Measurements from ENCODE around the gene POLR1B.
"Not testable (repeated sequence)": the region's sequence is repeated elsewhere in the genome, so short reads cannot be mapped to it uniquely, and the experiment has no call there.

Gene POLR1B, protein sequence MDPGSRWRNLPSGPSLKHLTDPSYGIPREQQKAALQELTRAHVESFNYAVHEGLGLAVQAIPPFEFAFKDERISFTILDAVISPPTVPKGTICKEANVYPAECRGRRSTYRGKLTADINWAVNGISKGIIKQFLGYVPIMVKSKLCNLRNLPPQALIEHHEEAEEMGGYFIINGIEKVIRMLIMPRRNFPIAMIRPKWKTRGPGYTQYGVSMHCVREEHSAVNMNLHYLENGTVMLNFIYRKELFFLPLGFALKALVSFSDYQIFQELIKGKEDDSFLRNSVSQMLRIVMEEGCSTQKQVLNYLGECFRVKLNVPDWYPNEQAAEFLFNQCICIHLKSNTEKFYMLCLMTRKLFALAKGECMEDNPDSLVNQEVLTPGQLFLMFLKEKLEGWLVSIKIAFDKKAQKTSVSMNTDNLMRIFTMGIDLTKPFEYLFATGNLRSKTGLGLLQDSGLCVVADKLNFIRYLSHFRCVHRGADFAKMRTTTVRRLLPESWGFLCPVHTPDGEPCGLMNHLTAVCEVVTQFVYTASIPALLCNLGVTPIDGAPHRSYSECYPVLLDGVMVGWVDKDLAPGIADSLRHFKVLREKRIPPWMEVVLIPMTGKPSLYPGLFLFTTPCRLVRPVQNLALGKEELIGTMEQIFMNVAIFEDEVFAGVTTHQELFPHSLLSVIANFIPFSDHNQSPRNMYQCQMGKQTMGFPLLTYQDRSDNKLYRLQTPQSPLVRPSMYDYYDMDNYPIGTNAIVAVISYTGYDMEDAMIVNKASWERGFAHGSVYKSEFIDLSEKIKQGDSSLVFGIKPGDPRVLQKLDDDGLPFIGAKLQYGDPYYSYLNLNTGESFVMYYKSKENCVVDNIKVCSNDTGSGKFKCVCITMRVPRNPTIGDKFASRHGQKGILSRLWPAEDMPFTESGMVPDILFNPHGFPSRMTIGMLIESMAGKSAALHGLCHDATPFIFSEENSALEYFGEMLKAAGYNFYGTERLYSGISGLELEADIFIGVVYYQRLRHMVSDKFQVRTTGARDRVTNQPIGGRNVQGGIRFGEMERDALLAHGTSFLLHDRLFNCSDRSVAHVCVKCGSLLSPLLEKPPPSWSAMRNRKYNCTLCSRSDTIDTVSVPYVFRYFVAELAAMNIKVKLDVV

DNA sequence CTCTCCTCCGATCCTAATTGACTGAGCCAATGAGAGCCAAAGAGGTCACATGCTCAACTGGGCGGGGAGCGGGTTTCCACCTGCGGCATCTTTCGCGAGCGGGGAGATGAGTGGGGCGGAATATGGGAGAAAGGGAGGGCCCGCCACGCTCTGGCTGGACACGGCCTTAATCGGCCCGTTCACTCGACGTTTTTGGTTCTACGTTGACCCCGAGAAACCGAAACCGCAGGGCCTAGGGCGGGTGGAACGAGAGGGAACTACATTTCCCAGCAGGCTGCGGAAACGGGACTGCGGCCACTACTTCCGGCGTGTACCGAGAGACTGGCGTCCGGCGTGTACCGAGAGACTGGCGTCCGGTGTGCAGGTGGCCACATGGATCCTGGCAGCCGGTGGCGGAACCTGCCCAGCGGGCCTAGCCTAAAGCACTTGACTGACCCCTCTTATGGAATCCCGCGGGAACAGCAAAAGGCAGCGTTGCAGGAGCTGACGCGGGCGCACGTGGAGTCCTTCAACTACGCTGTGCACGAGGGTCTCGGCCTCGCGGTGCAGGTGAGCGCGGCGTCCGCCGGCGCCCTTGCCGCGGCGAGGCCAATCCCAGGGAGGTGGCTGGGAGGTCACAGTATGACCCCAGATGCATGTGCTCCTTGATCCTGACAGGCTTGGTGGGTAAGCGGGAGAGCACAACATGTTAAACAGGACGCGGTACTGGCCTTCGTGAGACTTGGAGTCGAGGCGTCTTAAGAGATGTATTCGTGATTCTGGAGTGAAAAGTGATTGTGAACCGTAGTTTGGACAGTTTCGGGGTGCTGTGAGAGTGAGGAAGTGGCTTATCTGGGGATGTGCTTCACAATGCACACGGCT lies at the start of gene POLR1B:
Gene POLR1B (plus strand): TSS at position 343 of the 861 bp plus-strand sequence. CDS start 30 bp downstream, at position 373.
- peak; percentile 53 to 87 (median 72) for DNase-seq

DNA sequence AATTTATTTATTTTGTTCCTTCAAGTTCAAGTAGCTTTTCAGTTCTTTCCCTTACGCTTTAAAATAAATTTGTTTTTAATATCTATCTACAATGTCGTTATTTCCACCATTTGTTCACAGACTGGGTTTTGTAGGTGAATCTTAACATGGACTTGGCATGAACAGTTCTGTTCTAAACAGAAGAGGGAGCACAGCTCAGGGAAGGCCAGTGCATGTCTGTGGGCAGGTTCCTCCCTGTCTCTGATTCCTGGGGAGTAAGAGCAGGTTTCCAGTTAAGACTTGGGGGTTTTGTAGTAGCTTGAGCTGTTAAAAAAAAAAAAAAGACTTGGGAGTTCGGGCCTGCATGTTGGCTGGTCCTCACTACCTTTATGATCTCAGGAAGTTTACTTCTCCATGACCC lies 49.2 kb upstream of the POLR1B start:
- DNase-seq, result no peak

DNA sequence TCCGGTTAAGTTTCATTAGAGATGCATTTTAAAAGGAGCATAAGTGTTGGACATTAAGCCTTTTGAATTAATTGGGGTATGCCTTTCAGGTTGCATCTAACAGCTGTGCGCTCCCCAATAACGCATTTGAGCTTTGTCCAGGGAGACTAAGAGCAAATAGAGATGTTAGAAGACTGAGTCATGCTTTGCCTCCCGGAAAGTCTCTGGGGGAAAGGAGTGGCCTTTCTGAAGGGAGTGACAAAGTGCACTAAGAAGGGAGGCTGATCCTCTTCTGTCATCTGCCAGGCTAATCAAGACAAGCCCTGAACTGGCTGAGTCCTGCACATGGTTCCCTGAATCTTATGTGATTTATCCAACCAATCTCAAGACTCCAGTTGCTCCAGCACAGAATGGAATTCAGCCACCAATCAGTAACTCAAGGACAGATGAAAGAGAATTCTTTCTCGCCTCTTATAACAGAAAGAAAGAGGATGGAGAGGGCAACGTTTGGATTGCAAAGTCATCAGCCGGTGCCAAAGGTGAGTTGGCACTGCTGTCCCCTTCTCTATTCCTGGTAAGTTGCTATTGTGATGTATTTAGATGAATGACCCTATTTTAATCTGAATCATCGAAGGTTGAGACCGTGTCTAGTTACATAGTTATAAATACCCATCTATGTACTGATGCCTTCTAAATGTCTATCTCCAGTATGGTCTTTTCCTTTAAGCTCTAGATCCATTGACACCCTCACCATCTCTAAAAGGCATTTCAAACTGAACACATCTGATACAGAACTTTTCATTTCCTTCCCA lies 48.2 kb upstream of the POLR1B start:
- DNase-seq, result no peak

DNA sequence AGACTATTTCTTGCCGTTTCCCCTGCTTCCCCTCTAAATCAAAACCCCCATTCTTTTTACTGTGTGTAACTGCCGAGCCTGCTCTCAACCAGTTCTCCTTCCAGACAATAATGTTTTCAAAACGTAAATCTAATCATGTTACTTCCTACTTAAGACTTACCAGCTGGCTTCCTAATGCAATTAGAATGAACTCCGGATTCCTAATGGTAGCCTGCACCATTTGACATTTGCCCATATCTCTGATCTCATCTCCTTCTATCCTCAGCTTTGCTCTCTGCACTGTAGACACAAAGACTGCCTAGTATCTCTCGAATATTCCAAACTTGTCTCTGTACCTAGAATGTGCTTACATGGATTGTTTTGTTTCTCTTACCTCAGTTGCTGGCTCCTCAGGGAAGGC lies 47.4 kb upstream of the POLR1B start:
- DNase-seq, result no peak

DNA sequence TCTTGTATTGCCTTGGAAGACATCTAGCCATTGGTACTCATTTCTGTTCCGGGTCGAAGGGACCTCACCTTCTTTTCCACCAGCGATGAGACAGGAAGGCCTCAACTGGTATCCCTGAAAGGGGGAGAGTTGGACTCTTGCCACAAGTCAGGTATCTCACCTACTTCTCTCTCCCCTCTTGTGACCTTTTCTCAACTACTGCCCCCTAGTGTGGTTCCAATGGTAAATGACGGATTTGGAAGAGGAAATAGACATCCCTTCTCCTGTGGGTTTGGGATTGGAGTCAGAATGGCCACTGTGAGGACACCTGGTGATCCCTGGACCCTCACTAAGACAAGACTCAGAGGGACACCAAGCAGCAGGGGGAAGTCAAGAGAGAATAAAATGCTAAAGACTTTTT lies 46.4 kb upstream of the POLR1B start:
- not testable (repeated sequence) for DNase-seq

DNA sequence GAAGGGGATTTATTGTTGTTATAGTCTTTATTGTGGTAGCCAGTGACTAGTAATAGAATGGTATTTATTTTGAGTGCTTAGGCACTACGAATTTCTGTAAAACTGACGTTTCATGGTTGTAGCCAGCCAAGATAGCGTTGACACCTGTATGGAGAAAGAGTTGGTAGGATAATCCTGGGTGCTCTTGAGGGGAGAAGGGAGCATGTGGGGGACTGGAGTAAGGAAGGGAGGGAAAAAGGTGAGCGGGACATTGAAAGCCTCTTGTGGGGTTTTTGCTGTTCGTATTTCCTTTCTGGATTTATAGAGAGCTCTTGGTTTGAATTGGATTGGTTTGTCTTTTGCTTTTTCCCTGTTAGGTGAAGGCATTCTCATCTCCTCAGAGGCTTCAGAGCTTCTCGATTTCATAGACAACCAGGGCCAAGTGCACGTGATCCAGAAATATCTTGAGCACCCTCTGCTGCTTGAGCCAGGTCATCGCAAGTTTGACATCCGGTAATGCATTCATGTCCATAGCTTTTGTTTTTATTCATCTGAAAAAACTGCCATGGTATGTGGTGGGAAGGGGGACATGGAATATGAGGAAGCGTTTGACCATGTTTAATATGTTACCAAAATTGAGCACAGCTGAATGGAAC lies 41.3 kb upstream of the POLR1B start:
- DNase-seq, result peak; percentile 3 to 56 (median 16)

DNA sequence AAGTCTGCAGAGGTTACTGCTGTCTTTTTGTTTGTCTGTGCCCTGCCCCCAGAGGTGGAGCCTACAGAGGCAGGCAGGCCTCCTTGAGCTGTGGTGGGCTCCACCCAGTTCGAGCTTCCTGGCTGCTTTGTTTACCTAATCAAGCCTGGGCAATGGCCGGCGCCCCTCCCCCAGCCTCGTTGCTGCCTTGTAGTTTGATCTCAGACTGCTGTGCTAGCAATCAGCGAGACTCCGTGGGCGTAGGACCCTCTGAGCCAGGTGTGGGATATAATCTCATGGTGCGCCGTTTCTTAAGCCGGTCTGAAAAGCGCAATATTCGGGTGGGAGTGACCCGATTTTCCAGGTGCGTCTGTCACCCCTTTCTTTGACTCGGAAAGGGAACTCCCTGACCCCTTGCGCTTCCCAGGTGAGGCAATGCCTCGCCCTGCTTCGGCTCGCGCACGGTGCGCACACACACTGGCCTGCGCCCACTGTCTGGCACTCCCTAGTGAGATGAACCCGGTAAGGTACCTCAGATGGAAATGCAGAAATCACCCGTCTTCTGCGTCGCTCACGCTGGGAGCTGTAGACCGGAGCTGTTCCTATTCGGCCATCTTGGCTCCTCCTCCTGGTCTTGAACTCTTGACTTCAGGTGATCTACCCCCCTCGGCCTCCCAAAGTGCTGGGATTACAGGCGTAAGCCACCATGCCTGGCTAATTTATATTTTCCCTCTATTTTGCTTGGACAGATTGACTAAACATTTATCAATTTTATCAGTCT lies 32.8 kb upstream of the POLR1B start:
- DNase-seq, result not testable (repeated sequence)

DNA sequence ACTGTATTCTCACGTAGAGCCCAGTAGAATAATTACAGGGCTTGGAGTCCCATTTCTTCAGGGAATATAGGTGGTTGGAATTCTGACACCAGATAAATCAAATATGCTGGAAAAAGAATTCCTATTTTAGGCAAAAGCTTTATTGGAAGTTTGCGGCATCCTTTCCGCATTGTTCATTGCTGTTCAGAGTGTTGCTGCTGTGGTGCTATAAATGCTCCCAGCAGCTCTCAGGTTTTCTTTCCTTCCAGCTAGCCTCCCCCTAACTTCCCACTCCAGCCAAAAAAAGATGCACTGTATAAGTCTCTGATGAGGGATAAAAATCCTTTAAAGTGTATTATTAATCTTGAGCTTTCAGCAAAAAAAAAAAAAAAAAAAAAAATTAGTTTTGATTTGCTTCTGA lies 25.5 kb upstream of the POLR1B start:
- no peak for DNase-seq

DNA sequence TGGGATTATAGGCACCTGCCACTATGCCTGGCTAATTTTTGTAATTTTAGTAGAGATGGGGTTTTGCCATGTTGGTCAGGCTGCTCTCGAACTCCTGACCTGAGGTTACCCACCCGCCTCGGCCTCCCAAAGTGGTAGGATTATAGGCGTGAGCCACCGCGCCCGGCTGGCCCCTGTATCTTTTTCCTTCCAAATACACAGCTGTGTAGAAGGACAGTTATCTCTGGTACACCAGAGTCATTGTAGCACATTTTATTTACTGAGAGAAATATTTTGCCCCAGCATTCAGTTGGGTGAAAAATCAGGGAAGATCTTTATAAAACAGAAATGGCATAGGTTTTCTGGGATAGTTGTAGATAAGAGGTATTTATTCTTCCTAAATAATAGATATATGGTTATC lies 23.5 kb upstream of the POLR1B start:
- DNase-seq, result no peak

DNA sequence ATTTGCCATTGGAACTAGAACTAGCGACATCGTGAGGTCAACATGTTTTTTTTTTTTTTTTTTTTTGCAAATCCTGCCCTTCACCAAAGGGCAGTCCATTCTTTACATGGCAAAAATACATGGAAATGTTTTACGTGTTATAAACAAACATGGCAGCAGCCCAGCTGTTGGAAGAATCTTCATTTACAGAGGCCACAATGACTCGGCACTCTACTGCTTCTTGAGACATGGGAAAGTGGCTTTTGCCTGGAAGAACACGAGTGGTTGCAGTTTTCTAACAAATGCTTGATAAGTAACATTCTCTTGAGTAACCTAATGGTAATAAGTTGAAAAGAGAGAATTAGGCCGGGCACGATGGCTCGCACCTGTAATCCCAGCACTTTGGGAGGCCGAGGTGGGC lies 22.8 kb upstream of the POLR1B start:
- no peak for DNase-seq

DNA sequence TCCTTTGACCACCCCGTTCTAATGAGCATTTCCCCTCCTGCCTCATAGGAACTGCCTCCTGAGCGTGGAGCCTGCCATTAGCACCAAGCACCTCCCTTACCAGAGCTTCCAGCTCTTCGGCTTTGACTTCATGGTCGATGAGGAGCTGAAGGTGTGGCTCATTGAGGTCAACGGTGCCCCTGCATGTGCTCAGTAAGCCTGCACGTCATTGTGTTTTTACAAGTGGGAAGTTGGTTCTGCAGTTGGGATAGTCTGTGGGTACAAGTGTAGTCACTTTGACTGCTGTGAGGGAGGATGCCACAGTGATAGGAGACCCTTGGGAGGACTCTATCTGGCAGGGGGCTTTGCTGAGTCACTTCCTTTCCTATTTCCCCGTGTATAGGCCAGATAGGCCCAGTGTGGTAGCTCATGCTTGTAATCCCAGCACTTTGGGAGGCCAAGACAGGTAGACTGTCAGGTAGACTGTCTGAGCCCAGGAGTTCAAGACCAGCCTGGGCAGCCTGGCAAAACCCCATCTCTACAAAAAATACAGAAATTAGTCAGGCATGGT lies 22.0 kb upstream of the POLR1B start:
- no peak for DNase-seq

DNA sequence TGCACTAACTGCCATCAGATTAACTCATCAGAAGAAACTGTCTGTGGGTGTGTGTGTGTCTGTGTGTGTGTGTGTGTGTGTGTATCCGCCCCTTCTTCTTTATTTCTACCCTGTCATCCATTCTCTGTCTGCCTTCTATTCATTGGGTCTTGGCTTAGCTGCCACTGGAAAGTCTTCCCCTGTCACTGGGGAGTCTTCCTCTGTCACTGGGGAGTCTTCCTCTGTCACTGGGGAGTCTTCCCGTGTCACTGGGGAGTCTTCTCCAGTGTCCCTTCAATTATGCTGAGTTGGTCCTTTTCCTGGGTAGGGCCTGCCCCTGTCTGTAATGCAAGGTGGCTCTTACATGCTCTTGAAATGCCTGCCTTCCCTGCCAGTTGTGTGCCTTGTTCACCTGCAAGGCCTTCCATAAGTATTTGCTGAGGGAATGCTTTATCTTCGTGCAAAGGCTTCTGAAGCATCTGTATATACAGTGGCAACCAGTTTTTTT lies 18.9 kb upstream of the POLR1B start:
- no peak for DNase-seq

DNA sequence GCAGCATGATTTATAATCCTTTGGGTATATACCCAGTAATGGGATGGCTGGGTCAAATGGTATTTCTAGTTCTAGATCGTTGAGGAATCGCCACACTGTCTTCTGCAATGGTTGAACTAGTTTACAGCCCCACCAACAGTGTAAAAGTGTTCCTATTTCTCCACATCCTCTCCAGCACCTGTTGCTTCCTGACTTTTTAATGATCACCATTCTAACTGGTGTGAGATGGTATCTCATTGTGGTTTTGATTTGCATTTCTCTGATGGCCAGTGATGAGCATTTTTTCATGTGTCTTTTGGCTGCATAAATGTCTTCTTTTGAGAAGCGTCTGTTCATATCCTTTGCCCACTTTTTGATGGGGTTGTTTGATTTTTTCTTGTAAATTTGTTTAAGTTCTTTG lies 18.0 kb upstream of the POLR1B start:
- DNase-seq, result not testable (repeated sequence)

DNA sequence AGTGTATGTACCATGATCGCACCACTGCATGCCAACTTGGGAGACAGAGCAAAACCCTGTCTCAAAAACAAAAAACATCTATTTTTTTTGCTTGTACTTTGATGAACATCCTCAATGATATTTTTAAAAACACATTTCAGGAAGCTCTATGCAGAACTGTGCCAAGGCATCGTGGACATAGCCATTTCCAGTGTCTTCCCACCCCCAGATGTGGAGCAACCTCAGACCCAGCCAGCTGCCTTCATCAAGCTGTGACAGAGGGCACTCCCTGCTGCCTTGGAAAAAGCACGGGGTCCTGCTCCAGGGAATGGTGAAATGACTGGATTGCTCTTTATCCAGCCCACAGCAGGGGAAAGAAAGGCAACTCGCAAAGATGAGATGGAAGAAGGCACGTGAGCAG lies 13.7 kb upstream of the POLR1B start:
- no peak for DNase-seq

DNA sequence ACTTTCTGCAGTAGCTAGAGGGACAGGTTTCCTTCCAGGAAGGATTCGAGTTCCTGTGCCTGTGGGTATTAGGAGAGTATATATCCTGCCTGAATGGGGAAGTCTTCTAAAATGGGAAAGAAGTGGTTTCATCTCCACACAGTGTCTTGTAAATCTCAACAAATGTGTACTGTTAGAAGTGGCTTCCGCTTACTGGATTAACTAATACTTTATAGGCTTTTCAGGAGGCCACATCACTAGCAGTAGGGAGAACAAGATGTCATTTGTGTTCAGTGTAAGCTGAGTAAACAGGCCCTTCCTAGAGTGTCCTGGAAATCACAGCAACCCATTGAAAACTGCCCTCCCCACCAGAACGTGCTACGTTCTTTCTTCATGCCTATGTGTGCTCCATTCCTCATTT lies 12.5 kb upstream of the POLR1B start:
- no peak for DNase-seq

DNA sequence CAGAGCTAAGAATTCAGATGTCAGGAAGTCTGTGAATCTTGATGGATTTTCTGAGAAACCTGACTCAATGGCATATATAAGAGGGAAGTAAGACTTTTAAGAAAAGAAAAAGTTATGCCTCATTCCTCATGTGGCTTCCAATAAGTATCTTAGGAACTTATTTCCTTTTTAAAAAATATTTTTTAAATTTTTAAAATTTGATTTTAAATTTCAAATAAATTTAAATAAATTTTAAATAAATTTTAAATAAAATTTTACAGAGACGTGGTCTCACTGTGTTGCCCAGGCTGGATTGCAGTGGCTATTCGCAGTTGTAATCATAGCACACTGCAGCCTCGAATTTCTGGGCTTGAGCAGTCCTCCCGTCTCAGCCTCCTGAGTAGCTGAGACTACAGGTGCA lies 11.5 kb upstream of the POLR1B start:
- DNase-seq, result no peak

DNA sequence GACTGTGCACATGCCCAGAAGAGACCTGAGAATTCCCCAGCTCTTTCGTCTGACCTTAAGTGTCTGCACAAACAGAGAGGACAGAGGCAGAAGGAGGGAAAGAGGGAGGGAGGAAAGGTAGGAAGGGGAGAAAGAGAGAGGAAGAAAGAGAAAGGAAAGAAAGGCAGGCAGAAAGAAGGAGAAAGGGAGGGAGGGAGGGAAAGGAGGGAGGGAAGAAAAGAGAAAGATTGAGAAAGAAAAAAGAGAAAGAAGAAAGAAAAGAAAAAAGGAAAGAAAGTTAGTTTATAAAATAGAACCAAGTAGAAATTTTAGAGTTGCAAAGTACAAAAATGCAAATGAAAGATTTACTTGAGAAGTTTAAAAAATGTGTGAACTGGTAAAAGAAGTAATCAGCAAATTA lies 7.4 kb upstream of the POLR1B start:
- no peak for DNase-seq

DNA sequence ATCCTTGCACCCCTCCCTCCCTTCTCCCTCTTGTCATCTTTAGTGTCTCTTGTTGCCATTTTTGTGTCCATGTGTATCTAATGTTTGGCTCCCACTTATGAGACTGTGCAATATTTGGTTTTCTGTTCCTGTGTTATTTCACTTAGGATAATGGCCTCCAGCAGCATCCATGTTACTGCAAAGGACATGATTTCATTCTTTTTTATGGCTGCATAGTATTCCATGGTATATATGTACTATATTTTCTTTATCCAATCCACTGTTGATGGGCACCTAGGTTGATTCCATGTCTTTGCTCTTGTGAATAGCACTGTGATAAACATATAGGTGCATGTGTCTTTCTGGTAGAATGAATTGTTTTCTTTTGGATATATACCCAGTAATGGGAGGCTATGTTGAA lies 5.6 kb upstream of the POLR1B start:
- DNase-seq, result not testable (repeated sequence)

DNA sequence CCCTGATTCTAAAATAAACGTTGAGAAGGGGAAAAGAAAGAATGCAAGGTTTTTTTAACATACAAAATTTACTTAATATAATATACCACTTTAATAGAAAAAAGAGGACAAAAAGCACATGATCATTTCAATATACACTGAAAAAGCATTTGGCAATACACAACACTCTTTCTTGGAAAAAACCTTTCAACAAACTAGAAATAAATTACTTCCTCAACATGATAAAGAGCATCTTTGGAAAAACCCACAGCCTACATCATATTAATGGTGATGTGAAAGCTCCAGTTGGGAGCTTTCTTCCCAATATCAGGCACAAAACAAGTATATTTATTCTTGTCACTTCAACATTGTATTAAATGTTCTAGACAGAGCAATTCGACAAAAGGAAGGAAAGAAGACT lies 3.0 kb upstream of the POLR1B start:
- DNase-seq, result no peak

DNA sequence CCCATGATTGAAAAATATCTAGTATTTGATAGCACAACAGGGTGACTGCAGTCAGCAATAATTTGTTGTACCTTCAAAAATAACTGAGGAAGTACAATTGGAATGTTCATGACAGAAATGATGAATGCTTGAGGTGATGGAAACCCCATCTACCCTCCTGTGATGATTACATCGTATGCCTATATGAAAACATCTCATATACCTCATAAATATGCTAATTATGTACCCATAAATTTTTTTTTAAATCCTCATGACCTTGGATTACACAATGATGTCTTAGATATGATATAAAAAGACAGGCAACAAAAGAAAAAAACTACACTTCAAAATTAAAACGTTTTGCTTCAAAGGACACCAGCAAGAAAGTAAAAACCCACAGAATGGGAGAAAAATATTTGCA lies 1.4 kb upstream of the POLR1B start:
- no peak for DNase-seq

Data from stimulated activated naive CD4-positive, alpha-beta T cell (primary cell).